DND-41 (cell line): ENCODE data around the gene HOXC11.
A peak's percentile ranks its signal among the peaks of the same experiment; 100 is the strongest.

Experiments
- ATAC-seq: fragments of 200-7000 bp; cut with Tn5 transposase; 3 replicates; pipeline ENCODE4 v1.9.1; 2021; ENCODE audit warnings: low read depth; ENCODE audit not compliant: insufficient read depth
- DNase-seq: peaks from one replicate; pipeline ENCODE4 v3.0.0-alpha.2; 2020
- H2AFZ ChIP-seq: 2 replicates; pipeline ENCODE4 v1.6.0; 2012; ENCODE audit warnings: low read depth, low read length
- H3K27ac ChIP-seq: 2 replicates; pipeline ENCODE4 v1.5.1; 2012; ENCODE audit warnings: low read length, inconsistent platforms
- H3K27me3 ChIP-seq: fragments of 200-600 bp; sonication (generic); 2 replicates; pipeline ENCODE4 v1.6.0; 2012; ENCODE audit warnings: low read length, mild to moderate bottlenecking, inconsistent platforms; ENCODE audit not compliant: insufficient read depth, poor library complexity
- H3K36me3 ChIP-seq: 2 replicates; pipeline ENCODE4 v1.5.1; 2012; ENCODE audit warnings: low read length, inconsistent platforms; ENCODE audit not compliant: insufficient read depth
- H3K4me1 ChIP-seq: 2 replicates; pipeline ENCODE4 v1.5.1; 2012; ENCODE audit warnings: mild to moderate bottlenecking, low read length; ENCODE audit not compliant: insufficient read depth
- H3K4me2 ChIP-seq: 2 replicates; pipeline ENCODE4 v1.6.0; 2012; ENCODE audit warnings: mild to moderate bottlenecking, moderate library complexity, low read length, inconsistent platforms; ENCODE audit not compliant: insufficient read depth
- H3K4me3 ChIP-seq, 2 experiments: fragments of 200-600 bp in 1 of 2; shearing (Covaris generic) in 1 of 2; 2 replicates each; pipeline ENCODE4 v1.5.1; 2012 to 2016; ENCODE audit warnings: inconsistent platforms in 2 of 2, low read length in 2 of 2, mild to moderate bottlenecking in 2 of 2, low read depth in 1 of 2, moderate library complexity in 1 of 2
- H3K79me2 ChIP-seq: 2 replicates; pipeline ENCODE4 v1.6.0; 2012; ENCODE audit warnings: low read length, inconsistent platforms; ENCODE audit not compliant: insufficient read depth
- H3K9ac ChIP-seq: 2 replicates; pipeline ENCODE4 v1.6.0; 2012; ENCODE audit warnings: low read depth, mild to moderate bottlenecking, inconsistent platforms, low read length, moderate library complexity
- H3K9me3 ChIP-seq: 2 replicates; pipeline ENCODE4 v1.5.1; 2012; ENCODE audit warnings: low read length, moderate library complexity, mild to moderate bottlenecking, inconsistent platforms; ENCODE audit not compliant: insufficient read depth, severe bottlenecking
- H4K20me1 ChIP-seq: 2 replicates; pipeline ENCODE4 v1.6.0; 2012; ENCODE audit warnings: low read length; ENCODE audit not compliant: insufficient read depth
- CTCF ChIP-seq: IDR thresholded peaks from 2 replicates; pipeline ENCODE4 v1.5.1; 2012; ENCODE audit warnings: borderline replicate concordance, low read length, moderate library complexity, mild to moderate bottlenecking; ENCODE audit not compliant: poor library complexity, severe bottlenecking; ENCODE audit errors: extremely low read depth
- EZH2 ChIP-seq: IDR thresholded peaks from 3 replicates; pipeline ENCODE4 v1.6.1; 2012; ENCODE audit warnings: borderline replicate concordance, low read depth, mild to moderate bottlenecking, moderate library complexity, low read length, inconsistent platforms; ENCODE audit not compliant: severe bottlenecking

The HOXC11 gene

GRCh38 chr12:53967421-53967925 is 5.5 kb upstream of the HOXC11 start:
- H2AFZ ChIP-seq: no peak overlapping the region
- H3K9me3 ChIP-seq: no peaks in the 10 kb centered on the region
- no peak overlapping the region for H3K27ac ChIP-seq
- H3K4me2 ChIP-seq: no peak overlapping the region
- TF ChIP-seq CTCF (no peak), EZH2 (peak; percentile 6)
- H3K9ac ChIP-seq: no peak overlapping the region
- no peaks in the 10 kb centered on the region for H4K20me1 ChIP-seq
- H3K4me1 ChIP-seq: 0 out of 2 replicates have a peak, but pooled peaks cover 2% of the 10 kb centered on the region
- H3K79me2 ChIP-seq: no peaks in the 10 kb centered on the region
- H3K4me3 ChIP-seq: no peak overlapping the region
- H3K36me3 ChIP-seq: no peaks in the 10 kb centered on the region
- DNase-seq (no peak), ATAC-seq (no peak)
- peaks cover 78% of the 10 kb centered on the region for H3K27me3 ChIP-seq

- no peak overlapping the region for H3K4me3 ChIP-seq
- no peak overlapping the region for H2AFZ ChIP-seq
- no peaks in the 10 kb centered on the region for H3K79me2 ChIP-seq
- H3K27me3 ChIP-seq: peaks cover 72% of the 10 kb centered on the region
- H3K9ac ChIP-seq: no peak overlapping the region
- no peak overlapping the region for H3K27ac ChIP-seq
- H4K20me1 ChIP-seq: no peaks in the 10 kb centered on the region
- no peak overlapping the region for H3K4me2 ChIP-seq
- TF ChIP-seq EZH2: no peak
- no peak for TF ChIP-seq CTCF
- H3K9me3 ChIP-seq: no peaks in the 10 kb centered on the region
- DNase-seq (no peak), ATAC-seq (no peak)
- no peaks in the 10 kb centered on the region for H3K36me3 ChIP-seq
- H3K4me1 ChIP-seq: 0 out of 2 replicates have a peak, but pooled peaks cover 2% of the 10 kb centered on the region
These were observed 4.5 kb upstream of the HOXC11 start for GRCh38 chr12:53968214-53969127.

GRCh38 chr12:53969588-53970259 is 3.2 kb upstream of the HOXC11 start:
- H3K4me3 ChIP-seq: no peak overlapping the region
- no peak overlapping the region for H2AFZ ChIP-seq
- peaks cover 62% of the 10 kb centered on the region for H3K27me3 ChIP-seq
- H3K9me3 ChIP-seq: no peaks in the 10 kb centered on the region
- H4K20me1 ChIP-seq: no peaks in the 10 kb centered on the region
- H3K4me1 ChIP-seq: no peaks in the 10 kb centered on the region
- H3K9ac ChIP-seq: no peak overlapping the region
- no peak overlapping the region for H3K4me2 ChIP-seq
- H3K27ac ChIP-seq: no peak overlapping the region
- no peaks in the 10 kb centered on the region for H3K36me3 ChIP-seq
- ATAC-seq: no peak
- no peak for TF ChIP-seq CTCF
- peak; percentile 40 for TF ChIP-seq EZH2
- DNase-seq: no peak
- no peaks in the 10 kb centered on the region for H3K79me2 ChIP-seq
